ENCODE data around the gene GRM7.

GRCh38 chr3:7190095-7190494 lies 329.2 kb downstream of the GRM7 start:
- TF ChIP-seq CTCF (conservative IDR thresholded peaks at IDR 0.05 in 1 of 2, IDR thresholded peaks at IDR 0.05 in 1 of 2; ENCODE audit: low read depth in 1 of 2, low read length in 2 of 2) (no peak), EZH2 (IDR thresholded peaks at IDR 0.05; ENCODE audit: low read length, missing control alignments) (no peak)
